Stimulated activated CD8-positive, alpha-beta memory T cell treated with anti-CD3 and anti-CD28 coated beads, Interleukin-4, amount 100 ng/mL, for 1 hour (primary cell): Measurements from ENCODE around the gene MIA2.
"Not testable (repeated sequence)": the region's sequence is repeated elsewhere in the genome, so short reads cannot be mapped to it uniquely, and the experiment has no call there.

Source experiments
- DNase-seq, 2 donors: peaks; one replicate each; pipeline ENCODE4 v3.0.0-alpha.2; 2020; ENCODE audit warnings: low read depth in 2 of 2, low spot score in 1 of 2

Gene MIA2

DNA sequence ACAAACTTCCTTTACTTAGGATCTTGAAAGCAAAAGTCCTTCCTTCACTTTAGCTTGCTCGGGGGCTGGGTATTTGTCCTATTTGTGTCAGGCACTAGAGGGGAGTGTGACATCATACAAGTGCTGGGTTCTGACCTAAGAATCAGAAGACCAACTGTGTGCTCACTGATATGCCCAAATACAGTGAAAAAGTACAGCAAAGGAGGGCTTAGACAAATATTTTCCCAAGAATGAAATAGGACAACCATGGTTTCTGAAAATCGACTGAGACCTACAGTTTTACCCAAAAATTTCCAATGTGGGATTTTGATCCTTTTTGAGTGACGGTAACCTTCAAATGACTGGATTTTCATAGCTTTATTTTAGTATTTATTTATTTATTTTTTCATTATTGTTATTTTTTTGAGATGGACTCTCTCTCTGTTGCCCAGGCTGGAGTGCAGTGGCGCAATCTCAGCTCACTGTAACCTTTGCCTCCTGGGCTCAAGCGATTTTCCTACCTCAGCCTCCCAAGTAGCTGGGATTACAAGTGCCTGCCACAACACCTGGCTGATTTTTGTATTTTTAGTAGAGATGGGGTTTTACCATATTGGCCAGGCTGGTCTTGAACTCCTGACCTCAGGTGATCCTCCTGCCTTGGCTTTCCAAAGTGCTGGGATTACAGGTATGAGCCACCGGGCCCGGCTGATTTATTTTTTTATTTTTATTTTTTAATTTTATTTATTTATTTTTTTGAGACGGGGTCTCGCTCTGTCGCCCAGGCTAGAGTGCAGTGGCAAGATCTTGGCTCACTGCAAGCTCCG is 1.8 kb upstream of the MIA2 start:
- DNase-seq, result not testable (repeated sequence)

DNA sequence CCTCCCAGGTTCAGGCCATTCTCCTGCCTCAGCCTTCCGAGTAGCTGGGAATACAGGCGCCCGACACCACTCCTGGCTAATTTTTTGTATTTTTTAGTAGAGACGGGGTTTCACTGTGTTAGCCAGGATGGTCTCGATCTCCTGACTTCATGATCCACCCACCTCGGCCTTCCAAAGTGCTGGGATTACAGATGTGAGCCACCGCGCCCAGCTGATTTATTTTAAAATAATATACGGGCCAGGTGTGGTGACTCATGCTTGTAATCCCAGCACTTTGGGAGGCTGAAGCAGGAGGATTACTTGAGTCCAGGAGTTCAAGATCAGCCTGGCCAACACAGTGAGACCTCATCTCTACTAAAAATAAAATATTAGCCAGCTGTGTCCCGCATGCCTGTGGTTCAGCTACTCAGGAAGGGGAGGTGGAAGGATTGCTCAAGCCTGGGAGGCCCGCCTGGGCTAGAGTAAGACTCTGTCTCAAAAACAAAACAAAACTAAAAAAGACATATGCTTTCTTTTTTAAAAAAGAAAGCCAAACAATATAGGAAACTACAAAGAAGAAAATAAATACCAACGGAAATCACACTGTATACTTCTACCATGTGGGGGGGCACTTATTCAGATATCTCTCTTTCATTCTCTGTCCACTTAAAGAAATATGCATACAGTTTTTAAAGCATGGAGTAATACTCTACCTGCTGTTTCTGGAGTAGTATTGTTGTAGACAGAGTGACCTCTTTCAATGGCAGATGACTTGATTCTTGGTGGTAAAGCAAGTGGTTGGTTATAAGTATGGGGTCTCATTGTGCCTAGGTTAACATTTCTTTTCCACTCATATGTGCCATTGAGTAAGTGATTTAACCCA is 930 bp upstream of the MIA2 start:
- no peak for DNase-seq

DNA sequence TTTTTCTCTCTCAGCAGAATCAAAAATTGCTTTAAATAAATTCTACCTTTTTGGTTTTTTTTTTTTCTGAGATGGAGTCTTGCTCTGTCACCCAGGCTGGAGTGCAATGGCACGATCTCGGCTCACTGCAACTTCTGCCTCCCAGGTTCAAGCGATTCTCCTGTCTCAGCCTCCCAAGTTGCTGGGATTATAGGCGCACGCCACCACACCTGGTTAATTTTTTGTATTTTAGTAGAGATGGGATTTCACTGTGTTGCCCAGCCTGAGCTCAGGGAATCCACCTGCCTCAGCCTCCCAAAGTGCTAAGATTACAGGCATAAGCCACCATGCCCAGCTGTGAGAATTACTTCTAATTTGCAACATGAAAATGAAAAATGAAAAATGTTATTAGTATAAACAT is 1.3 kb downstream of the MIA2 start:
- not testable (repeated sequence) for DNase-seq

DNA sequence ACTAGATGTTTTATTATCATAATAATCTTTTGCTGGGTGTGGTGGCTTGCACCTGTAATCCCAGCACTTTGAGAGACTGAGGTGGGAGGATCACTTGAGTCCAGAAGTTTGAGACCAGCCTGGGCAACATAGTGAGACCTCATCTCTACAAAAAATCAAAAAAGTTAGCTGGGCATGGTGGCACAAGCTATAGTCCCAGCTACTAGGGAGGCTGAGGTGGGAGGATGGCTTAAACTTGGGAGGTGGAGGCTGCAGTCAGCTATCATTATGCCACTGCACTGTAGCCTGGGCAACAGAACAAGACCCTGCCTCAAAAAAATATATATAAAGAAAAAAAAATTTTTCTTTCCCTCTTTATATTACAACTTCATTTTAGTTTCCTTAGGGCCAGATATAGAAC is 1.8 kb downstream of the MIA2 start:
- DNase-seq, result not testable (repeated sequence)

DNA sequence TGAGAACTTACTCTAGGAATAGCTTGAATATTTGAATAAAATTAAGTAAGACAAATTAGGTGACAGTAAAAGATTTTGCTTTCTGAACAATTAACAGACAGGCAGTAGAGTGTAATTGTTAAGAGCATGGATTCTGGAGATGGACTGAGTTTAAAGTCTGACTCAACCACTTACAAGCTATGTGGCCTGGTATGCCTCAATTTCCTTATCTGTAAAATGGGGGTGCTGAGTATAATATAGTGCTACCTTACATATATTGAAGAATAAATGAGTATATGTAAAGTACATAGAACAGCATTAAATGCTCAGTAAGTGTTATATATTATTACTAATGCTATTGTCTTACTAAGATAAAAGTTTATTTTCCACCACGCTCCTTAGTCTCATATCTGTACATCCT is 7.1 kb downstream of the MIA2 start:
- no peak for DNase-seq

DNA sequence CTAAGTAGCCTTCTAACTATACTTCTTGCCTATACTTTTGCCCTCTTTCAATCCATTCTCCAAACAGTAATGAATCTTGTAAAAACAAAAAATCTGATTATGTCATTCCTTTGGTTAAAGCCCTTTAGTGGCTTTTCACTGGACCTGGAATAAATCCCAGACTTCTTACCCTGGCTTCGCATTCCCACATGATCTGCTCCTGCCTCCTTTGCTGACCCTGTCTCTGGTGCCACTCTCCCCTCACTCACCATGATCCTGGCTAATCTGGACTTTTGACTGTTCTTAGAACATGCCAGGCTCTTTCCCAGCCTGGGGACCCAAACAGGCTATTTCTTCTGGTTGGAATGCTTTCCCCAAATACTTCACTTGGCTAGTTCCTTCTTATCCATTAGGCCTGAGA is 7.9 kb downstream of the MIA2 start:
- DNase-seq, result no peak

DNA sequence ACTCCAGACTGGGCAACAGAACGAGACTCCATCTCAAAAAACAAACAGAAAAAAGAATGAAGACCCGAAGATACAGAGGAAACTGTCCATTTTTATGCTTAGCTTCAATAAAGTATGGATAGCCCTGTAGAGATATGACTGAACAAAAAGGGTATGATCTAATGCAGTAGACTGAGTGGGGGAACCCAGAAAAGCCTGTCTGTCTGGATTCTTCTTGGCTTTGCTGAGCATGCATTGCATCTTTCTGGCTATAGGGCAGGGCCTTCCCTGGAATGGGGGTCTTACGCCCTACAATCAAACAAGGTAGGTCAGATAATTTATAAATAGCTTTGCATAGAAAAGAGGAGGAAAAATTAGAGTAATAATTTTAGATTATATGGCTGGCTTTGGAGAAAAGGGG is 10.1 kb downstream of the MIA2 start:
- no peak for DNase-seq

DNA sequence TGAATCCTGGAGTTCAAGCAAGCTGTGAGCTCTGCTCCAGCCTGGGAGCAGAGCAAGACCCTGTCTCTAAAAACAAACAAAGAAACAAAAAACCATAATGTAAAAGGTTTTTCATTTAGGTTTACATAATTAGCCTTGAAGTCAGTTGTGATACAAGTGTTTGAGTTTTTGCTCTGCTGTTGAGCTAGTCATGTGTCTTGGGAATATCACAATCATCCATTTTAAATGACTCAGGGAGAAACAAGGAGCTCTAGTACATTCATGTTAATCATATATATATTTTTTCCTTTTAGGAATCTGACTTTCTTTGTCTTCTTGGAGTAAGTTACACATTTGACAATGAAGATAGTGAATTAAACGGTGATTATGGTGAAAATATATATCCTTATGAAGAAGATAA is 12.9 kb downstream of the MIA2 start:
- DNase-seq, result no peak

DNA sequence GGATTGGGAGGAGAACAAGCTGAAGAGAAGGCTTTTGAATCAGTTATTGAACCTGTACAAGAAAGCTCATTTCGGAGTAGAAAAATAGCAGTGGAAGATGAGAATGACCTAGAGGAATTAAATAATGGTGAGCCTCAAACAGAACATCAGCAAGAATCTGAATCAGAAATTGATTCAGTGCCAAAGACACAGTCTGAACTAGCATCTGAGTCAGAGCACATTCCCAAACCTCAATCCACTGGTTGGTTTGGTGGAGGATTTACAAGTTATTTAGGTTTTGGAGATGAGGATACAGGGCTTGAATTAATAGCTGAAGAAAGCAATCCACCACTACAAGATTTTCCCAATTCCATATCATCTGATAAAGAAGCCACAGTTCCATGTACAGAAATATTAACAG is 13.5 kb downstream of the MIA2 start:
- DNase-seq, result no peak

DNA sequence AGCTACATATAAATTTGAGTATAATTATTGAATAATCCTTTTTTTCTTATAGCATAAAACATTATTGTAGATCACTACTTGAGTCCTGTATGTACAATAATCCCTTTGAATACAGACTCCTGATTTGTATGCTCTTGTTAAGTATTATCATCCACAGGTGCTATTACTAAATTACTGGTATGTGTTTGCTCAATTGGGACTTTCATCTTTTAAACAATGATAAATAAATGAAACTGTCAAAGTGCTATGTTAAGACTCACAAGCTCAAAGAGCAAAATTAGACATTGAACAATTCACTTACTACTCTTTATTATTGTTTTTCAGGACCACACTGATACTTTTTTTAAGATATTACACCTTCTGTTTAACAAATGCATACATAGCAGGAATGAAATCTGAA is 17.8 kb downstream of the MIA2 start:
- no peak for DNase-seq

DNA sequence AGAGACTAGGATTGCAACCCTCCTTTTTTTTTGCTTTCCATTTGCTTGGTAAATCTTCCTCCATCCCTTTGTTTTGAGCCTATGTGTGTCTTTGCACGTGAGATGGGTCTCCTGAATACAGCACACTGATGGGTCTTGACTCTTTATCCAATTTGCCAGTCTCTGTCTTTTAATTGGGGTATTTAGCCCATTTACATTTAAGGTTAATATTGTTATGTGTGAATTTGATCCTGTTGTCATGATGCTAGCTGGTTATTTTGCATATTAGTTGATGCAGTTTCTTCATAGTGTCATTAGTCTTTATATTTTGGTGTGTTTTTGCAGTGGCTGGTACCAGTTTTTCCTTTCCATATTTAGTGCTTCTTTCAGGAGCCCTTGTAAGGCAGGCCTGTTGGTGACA is 23.7 kb downstream of the MIA2 start:
- not testable (repeated sequence) for DNase-seq

DNA sequence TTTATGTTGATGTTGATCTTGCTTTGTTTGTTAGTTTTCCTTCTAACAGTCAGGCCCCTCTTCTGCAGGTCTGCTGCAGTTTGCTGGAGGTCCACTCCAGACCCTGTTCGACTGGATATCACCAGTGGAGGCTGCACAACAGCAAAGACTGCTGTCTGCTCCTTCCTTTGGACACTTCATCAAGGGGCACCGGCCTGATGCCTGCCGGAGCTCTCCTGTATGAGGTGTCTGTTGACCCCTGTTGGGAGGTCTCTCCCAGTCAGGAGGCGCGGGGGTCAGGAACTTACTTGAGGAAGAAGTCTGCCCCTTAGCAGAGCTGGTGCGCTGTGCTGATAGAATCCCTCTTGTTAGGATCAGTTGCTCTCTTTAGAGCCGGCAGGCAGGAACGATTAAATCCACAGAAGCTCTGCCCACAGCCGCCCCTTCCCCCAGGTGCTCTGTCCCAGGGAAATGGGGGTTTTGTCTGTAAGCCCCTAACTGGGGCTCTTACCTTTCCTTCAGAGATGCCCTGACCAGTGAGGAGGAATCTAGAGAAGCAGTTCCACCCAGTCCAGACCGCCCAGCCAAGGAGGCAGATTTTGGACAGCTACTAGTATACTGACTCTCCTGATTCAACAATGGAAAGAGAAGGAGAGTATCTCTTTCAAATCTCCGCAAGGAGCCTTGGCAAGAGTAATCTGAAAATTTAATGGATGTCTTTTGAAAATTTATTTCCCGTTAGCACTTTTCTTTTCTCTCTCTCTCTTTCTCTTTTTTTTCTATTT is 25.2 kb downstream of the MIA2 start:
- DNase-seq, result no peak

DNA sequence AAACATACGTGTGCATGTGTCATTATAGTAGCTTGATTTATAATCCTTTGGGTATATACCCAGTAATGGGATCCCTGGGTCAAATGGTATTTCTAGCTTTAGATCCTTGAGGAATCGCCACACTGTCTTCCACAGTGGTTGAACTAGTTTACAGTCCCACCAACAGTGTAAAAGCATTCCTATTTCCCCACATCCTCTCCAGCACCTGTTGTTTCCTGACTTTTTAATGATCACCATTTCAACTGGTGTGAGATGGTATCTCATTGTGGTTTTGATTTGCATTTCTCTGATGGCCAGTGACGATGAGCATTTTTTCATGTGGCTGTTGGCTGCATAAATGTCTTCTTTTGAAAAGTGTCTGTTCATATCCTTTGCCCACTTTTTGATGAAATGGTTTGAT is 26.4 kb downstream of the MIA2 start:
- DNase-seq, result not testable (repeated sequence)

DNA sequence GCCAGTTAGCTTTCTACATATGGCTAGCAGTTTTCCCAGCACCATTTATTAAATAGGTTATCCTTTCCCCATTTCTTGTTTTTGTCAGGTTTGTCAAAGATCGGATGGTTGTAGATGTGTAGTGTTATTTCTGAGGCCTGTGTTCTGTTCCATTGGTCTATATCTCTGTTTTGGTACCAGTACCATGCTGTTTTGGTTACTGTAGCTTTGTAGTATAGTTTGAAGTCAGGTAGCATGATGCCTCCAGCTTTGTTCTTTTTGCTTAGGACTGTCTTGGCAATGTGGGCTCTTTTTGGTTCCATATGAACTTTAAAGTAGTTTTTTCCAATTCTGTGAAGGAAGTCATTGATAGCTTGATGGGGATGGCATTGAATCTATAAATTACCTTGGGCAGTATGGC is 28.5 kb downstream of the MIA2 start:
- DNase-seq, result not testable (repeated sequence)

DNA sequence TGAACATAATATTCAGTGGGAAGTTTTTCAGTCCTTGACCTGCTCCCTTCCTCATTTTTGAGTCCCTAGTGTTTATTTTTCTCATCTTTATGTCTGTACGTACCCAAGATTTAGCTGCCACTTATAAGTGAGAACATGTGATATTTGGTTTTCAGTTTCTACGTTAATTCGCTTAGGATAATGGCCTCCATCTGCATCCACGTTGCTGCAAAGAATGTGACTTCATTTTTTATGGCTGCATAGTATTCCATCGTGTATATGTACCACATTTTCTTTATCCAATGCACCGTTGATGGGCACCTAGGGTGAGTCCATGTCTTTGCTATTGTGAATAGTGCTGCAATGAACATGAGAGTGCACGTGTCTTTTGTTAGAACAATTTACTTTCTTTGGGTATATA is 30.3 kb downstream of the MIA2 start:
- DNase-seq, result no peak

DNA sequence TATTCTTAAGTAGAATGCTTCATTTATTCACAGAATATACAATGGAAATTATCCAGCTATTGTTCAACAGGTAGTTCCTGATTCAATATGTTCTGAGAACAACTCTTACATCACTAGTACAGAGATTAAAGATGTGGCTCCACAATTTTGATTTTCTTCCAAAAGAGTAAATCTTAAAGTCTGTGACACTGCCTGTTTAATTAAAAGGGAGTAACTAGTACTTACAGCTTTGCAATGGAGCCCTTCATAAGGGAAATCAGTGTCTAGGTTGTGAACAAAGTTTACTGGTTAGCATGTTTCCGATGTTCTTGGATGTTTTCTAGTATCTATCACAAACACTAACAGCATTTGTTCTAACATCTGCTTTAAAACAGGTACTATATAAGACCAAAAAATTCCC is 30.8 kb downstream of the MIA2 start:
- no peak for DNase-seq

DNA sequence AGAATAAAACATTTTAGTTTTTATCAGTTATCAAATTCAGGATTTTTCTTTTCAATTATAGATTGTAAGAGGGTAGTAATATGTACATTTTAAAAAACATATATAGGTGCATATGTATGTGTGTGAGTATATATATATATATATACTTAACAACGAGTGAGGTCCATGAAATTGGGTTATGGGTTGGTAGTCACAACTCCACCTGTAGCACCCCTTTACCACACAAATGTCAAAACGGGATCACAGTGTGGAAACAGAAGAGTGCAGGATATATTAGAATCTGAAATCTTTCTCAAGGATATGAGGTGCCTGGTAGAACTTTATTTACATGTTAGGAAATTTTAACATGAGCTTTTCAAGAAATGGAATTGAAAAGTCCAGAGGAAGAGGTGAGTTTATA is 31.3 kb downstream of the MIA2 start:
- DNase-seq, result no peak

DNA sequence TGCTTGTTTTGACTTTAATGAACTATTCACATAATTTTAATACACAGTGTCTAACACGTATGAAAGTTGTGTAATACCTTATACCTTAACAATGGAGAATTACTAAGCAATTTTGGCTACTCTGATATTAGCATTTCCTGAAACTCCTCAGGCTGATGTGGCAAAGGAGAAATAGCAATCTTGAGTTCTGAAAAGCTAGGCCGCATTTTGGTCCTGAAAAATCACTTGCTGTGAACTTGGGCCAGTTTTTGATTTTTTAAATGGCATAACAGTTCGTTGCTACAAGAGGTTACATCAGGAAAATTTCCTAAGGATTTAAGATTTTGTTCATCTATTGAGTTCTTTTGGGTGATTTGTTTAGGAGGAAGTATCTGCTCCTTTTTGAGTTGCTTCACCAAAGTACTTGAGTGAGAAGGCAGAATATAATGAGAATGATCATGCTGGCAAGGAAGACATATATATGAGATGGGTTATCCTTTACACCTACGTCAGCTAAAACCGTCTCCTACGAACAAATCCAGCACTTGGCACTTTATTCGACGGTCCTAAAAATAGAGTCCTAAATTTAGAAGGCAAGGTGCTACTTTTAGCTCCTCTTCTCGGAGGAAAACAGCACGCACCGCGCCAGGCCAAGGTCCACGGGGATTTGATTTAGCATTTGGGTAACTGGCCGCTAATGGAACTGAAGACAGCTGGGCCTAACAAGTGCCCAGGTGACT is 32.2 kb downstream of the MIA2 start:
- peak in 1 of 2 donors; percentile 0 for DNase-seq

DNA sequence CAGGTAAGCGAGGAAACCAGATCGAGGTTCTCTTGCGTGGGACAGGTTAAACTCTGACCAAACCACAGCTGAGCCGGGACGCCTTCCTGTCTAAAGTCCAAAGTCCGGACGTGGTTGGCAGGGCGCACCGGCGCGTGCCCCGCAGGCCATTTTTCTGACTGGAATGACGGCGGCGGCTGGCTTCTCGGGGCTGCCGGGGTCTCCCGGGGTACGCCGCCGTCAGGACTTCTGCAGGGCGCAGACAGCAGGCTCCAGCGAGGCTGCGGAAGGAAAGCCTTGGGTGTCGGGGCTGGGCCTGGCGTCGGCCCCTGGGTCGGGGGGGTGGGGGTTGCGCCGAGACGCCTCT is 32.8 kb downstream of the MIA2 start:
- DNase-seq, result peak in 1 of 2 donors; percentile 0

DNA sequence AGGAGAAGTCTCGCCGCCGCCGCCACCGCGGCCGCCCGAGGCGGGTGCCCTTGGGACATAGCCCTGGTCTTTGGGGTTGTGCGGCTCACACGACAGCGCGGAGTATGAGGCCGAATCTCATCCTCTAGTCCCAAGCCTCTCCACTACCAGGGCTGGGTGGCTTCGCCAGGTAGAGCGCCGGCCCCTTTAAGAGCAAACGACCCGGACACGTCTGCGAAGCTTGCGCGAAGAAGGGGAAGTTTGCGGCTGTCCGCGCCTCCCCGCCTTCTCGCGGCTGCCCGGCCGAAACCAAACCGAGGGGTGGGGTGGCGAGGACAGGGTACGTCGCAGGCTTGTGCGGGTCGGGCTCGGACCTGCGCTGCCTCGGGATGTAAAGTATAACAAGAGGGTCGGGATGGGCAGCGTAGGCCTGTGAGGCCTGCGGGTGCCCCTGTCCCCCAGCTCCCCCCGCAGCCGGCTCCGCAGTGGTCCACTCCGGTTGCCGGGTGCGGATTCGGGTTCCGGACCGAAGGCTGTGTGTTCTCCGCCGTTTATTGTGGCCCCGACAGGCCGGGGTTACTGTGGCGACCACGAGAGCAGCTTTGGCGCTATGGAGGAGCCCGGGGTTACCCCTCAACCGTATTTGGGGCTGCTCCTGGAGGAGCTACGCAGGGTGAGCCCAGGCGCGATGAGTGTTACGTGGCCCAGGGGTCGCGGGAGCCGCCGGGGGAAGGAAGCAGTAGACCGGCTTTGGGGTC is 33.3 kb downstream of the MIA2 start:
- DNase-seq, result peak; percentile 53 to 65
